ENCODE data around the gene IGFL4.

The IGFL4 gene

DNA sequence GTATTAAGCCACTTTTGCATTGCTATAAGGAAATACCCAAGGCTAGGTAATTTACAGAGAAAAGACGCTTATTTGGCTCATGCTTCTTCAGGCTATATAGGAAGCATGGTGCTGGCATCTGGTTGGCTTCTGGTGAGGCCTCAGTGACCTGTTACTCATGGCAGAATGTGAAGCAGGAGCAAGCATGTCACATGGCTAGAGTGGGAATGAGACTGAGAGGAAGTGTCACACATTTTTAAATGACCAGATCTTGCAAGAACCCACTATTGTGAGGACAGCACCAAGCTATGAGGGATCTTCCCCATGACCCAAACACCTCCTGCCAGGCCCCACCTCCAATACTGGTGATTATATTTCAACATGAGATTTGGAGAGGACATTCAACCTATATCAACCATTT is 25.7 kb upstream of the IGFL4 start:
- no peaks in the 10 kb centered on the region for H3K9me3 ChIP-seq (ENCODE audit: low read depth, low read length)
- TF ChIP-seq POLR2AphosphoS5 (IDR thresholded peaks at IDR 0.05; ENCODE audit: borderline replicate concordance, low read depth, low read length) (no peak), EZH2 (IDR thresholded peaks at IDR 0.05) (no peak), FOXP2 (optimal IDR thresholded peaks at IDR 0.05; ENCODE audit: control extremely low read depth, extremely low read length, insufficient read depth) (no peak)
- DNase-seq (ENCODE audit: low read depth, low spot score): no peak
- no peak overlapping the region for H3K27ac ChIP-seq
- H3K36me3 ChIP-seq (ENCODE audit: insufficient read depth, low read length): no peaks in the 10 kb centered on the region
- H3K4me3 ChIP-seq: no peak overlapping the region
- H3K9ac ChIP-seq (ENCODE audit: insufficient read length): no peak overlapping the region

DNA sequence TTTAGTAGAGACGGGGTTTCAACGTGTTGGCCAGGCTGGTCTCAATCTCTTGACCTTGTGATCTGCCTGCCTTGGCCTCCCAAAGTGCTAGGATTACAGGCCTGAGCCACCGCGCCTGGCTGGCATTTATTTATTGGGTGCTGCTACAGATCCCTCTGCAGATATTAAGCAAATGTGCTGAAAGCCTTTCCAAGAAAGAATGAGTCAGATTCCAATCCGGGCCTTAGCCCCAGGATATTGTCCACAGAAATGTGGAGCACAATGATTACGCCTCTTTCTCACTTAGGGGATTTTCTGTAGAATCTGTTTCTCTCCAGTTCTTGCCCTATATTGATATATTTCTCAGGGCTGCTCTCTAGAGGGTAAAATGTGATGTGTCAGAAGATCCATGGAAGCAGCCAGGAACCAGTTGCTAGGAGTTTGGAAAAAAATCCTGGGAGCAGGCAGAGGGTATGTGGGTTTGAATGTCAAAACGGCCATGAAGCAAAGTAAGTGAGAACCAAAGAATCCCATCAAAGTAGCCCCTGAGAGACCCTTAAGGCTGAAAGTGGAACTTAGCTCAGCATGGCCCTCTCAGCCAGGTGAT is 24.8 kb upstream of the IGFL4 start:
- no peak overlapping the region for H3K27ac ChIP-seq
- no peak overlapping the region for H3K4me3 ChIP-seq
- no peak for TF ChIP-seq POLR2AphosphoS5 (IDR thresholded peaks at IDR 0.05; ENCODE audit: borderline replicate concordance, low read depth, low read length)
- H3K36me3 ChIP-seq (ENCODE audit: insufficient read depth, low read length): no peaks in the 10 kb centered on the region
- DNase-seq (ENCODE audit: low read depth, low spot score): no peak
- H3K9me3 ChIP-seq (ENCODE audit: low read depth, low read length): no peaks in the 10 kb centered on the region
- H3K9ac ChIP-seq (ENCODE audit: insufficient read length): no peak overlapping the region

DNA sequence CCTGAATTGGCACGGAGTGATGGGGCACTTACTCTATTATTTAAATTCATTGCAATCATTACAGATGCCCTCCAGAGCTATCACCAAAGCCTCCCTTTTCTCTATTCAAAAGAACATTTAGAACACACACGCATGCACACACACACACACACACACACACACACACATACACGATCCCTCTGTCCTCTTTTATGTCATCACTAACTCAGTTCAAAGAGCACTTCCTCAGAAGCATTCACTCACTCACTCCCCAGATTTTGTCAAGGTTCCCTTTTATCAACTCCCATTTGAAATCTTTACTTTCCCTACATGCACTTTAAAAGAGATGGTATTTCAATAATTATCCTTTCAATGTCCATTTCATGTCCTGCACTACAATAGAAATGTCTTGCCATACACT is 22.4 kb upstream of the IGFL4 start:
- TF ChIP-seq POLR2AphosphoS5 (IDR thresholded peaks at IDR 0.05; ENCODE audit: borderline replicate concordance, low read depth, low read length) (no peak), FOXP2 (optimal IDR thresholded peaks at IDR 0.05; ENCODE audit: control extremely low read depth, extremely low read length, insufficient read depth) (no peak), EZH2 (IDR thresholded peaks at IDR 0.05) (no peak)
- DNase-seq (ENCODE audit: low read depth, low spot score): no peak
- no peaks in the 10 kb centered on the region for H3K36me3 ChIP-seq (ENCODE audit: insufficient read depth, low read length)
- no peak overlapping the region for H3K4me3 ChIP-seq
- H3K27ac ChIP-seq: no peak overlapping the region
- no peaks in the 10 kb centered on the region for H3K9me3 ChIP-seq (ENCODE audit: low read depth, low read length)
- no peak overlapping the region for H3K9ac ChIP-seq (ENCODE audit: insufficient read length)

DNA sequence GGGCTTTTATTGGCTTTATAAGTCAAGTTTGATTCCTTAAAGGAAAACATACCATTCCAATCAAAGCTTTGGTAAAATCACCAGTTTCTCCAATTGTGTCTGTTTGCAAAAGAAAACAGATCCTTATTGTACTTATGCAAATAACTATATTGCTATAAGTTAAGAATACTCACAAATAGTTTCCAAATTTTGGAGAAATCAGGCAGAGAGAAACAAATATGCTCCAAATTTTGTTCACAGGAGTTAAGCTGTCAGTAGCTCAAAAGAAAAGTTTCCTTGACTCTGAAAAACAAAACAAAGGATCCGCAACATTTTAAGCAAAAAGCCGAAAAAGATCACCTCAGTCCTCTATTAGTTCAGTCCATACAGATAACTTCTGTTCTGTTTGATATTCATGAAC is 19.2 kb upstream of the IGFL4 start:
- no peaks in the 10 kb centered on the region for H3K9me3 ChIP-seq (ENCODE audit: low read depth, low read length)
- H3K27ac ChIP-seq: no peak overlapping the region
- no peak overlapping the region for H3K9ac ChIP-seq (ENCODE audit: insufficient read length)
- TF ChIP-seq FOXP2 (optimal IDR thresholded peaks at IDR 0.05; ENCODE audit: control extremely low read depth, extremely low read length, insufficient read depth) (no peak), POLR2AphosphoS5 (IDR thresholded peaks at IDR 0.05; ENCODE audit: borderline replicate concordance, low read depth, low read length) (no peak), EZH2 (IDR thresholded peaks at IDR 0.05) (no peak)
- DNase-seq (ENCODE audit: low read depth, low spot score): no peak
- no peak overlapping the region for H3K4me3 ChIP-seq
- H3K36me3 ChIP-seq (ENCODE audit: insufficient read depth, low read length): no peaks in the 10 kb centered on the region

DNA sequence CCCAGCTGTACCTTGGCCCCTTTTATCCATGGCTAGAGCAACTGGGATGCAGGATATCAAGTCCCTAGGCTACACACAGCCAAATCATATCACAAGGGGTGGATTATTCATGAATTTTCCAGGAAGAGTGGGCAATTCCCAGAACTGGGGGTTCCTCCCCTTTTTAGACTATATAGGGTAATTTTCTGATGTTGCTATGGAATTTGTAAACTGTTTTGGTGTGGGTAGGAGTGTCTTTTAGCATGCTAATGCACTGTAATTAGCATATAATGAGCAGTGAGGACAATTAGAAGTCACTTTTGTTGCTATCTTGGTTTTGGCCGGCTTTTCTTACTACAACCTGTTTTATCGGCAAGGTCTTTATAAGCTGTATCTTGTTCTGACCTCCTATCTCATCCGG is 18.0 kb upstream of the IGFL4 start:
- no peaks in the 10 kb centered on the region for H3K36me3 ChIP-seq (ENCODE audit: insufficient read depth, low read length)
- no peaks in the 10 kb centered on the region for H3K9me3 ChIP-seq (ENCODE audit: low read depth, low read length)
- no peak overlapping the region for H3K27ac ChIP-seq
- DNase-seq (ENCODE audit: low read depth, low spot score): no peak
- no peak overlapping the region for H3K4me3 ChIP-seq
- H3K9ac ChIP-seq (ENCODE audit: insufficient read length): no peak overlapping the region
- no peak for TF ChIP-seq FOXP2 (optimal IDR thresholded peaks at IDR 0.05; ENCODE audit: control extremely low read depth, extremely low read length, insufficient read depth)

DNA sequence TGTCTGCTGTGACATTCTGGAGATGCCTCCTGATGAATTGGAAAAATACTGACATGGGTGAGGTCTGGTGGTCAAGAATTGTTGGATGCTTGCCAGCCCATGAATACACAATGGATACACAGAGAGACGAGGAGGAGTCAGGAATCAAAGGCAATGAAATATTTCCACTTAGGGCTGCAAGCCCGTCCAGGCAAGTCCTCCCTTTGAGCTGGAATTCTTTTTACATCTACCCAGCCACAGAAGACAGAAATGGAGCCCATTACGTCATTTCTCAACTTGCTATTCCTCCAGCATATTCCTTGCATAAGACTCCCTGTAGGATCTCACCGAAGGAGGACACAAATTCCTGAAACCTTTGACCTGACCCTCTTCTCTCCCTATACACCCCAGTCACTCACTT is 15.7 kb upstream of the IGFL4 start:
- no peak for DNase-seq (ENCODE audit: low read depth, low spot score)
- no peaks in the 10 kb centered on the region for H3K9me3 ChIP-seq (ENCODE audit: low read depth, low read length)
- TF ChIP-seq POLR2AphosphoS5 (IDR thresholded peaks at IDR 0.05; ENCODE audit: borderline replicate concordance, low read depth, low read length) (no peak), FOXP2 (optimal IDR thresholded peaks at IDR 0.05; ENCODE audit: control extremely low read depth, extremely low read length, insufficient read depth) (no peak), EZH2 (IDR thresholded peaks at IDR 0.05) (no peak)

DNA sequence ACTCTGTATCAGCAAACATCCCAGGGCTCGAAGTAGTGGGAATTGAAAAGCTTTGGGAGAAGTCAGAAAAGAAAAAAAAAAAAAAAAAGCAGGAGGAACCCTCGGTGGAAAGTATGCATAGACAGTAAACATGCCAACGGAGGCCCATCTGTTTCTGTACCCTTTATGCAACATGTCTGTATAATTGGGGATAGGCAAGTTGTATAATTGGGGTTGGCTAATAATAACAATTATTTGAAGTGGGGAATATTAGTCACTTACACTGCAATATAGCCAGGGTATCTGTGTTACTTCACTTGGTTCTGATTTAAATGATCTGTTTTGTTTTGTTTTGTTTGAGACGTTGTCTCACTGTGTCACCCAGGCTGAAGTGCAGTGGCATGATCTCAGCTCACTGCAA is 12.1 kb upstream of the IGFL4 start:
- no peak for DNase-seq (ENCODE audit: low read depth, low spot score)
- H3K4me3 ChIP-seq: no peak overlapping the region
- H3K27ac ChIP-seq: no peak overlapping the region
- no peak overlapping the region for H3K9ac ChIP-seq (ENCODE audit: insufficient read length)
- no peaks in the 10 kb centered on the region for H3K9me3 ChIP-seq (ENCODE audit: low read depth, low read length)
- TF ChIP-seq EZH2 (IDR thresholded peaks at IDR 0.05): no peak
- TF ChIP-seq POLR2AphosphoS5 (IDR thresholded peaks at IDR 0.05; ENCODE audit: borderline replicate concordance, low read depth, low read length): no peak
- no peak for TF ChIP-seq FOXP2 (optimal IDR thresholded peaks at IDR 0.05; ENCODE audit: control extremely low read depth, extremely low read length, insufficient read depth)
- H3K36me3 ChIP-seq (ENCODE audit: insufficient read depth, low read length): no peaks in the 10 kb centered on the region

More for the DNA sequence above, 15.7 kb upstream of the IGFL4 start:
- Histone ChIP-seq H3K4me3 (no peak overlapping the region), H3K27ac (no peak overlapping the region), H3K9ac (ENCODE audit: insufficient read length) (no peak overlapping the region), H3K36me3 (ENCODE audit: insufficient read depth, low read length) (no peaks in the 10 kb centered on the region)

DNA sequence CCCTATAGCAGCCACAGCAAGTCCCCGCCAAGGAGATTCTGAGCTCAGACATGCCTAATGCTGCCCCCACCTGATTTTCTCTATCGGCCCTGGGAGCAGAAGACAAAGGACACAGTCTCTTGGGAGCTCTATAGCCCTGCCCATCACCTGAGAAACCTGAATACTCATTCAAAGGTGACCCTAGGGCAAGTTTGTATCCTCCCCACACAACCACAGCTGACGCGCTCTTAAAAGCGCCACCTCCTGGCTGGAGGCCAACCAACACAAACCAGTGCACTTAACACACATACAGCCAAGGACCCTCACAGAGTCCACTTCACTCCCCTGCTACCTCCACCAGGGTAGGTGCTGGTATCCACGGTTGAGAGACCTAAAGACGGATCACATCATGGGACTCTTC is 8.8 kb upstream of the IGFL4 start:
- DNase-seq (ENCODE audit: low read depth, low spot score): no peak
- no peak overlapping the region for H3K9ac ChIP-seq (ENCODE audit: insufficient read length)
- no peak overlapping the region for H3K4me3 ChIP-seq
- no peaks in the 10 kb centered on the region for H3K36me3 ChIP-seq (ENCODE audit: insufficient read depth, low read length)
- TF ChIP-seq FOXP2 (optimal IDR thresholded peaks at IDR 0.05; ENCODE audit: control extremely low read depth, extremely low read length, insufficient read depth) (no peak), POLR2AphosphoS5 (IDR thresholded peaks at IDR 0.05; ENCODE audit: borderline replicate concordance, low read depth, low read length) (no peak), EZH2 (IDR thresholded peaks at IDR 0.05) (no peak)
- no peaks in the 10 kb centered on the region for H3K9me3 ChIP-seq (ENCODE audit: low read depth, low read length)
- H3K27ac ChIP-seq: no peak overlapping the region

DNA sequence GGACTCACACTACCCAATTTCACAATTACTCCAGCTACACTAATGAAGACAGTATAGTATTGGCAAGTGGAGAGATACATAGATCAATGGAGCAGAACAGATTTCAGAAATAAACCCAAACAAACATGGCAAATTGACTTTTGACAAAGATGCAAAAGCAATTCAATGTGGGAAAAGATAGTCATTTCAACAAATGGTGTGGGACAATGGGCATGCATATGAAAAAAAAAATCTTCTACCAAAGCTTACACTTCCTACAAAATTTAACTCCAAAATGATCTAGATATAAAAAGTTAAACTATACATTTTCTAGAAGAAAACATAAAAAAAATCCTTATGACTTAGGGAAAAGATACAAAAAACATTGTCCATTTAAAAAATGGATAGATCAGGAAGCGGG is 2.7 kb upstream of the IGFL4 start:
- no peak overlapping the region for H3K27ac ChIP-seq
- no peak for TF ChIP-seq POLR2AphosphoS5 (IDR thresholded peaks at IDR 0.05; ENCODE audit: borderline replicate concordance, low read depth, low read length)
- TF ChIP-seq FOXP2 (optimal IDR thresholded peaks at IDR 0.05; ENCODE audit: control extremely low read depth, extremely low read length, insufficient read depth): no peak
- TF ChIP-seq EZH2 (IDR thresholded peaks at IDR 0.05): no peak
- DNase-seq (ENCODE audit: low read depth, low spot score): no peak
- H3K4me3 ChIP-seq: no peak overlapping the region
- H3K9me3 ChIP-seq (ENCODE audit: low read depth, low read length): no peaks in the 10 kb centered on the region
- H3K36me3 ChIP-seq (ENCODE audit: insufficient read depth, low read length): no peaks in the 10 kb centered on the region
- no peak overlapping the region for H3K9ac ChIP-seq (ENCODE audit: insufficient read length)
